HepG2 (cell line): ENCODE data around the gene TIA1. TPM values are rescaled to one million over a fixed set of nuclear protein-coding genes. Genes with fewer than 3 reads are reported as not detected.

Source experiments
- ATF1 ChIP-seq: IDR thresholded peaks from 2 replicates; pipeline ENCODE4 v1.6.1; 2016; ENCODE audit warnings: mild to moderate bottlenecking, control low read depth
- CHD4 ChIP-seq: fragments of 200-600 bp; sonication (generic); IDR thresholded peaks from 2 replicates; pipeline ENCODE4 v1.7.0; 2017; ENCODE audit warnings: mild to moderate bottlenecking, low read length, borderline replicate concordance
- CREB1 ChIP-seq, 2 experiments: fragments of 450-650 bp in 1 of 2; IDR thresholded peaks; 2 replicates each; pipeline ENCODE4 v1.6.1; 2016 to 2017; ENCODE audit warnings: control low read depth in 1 of 2, mild to moderate bottlenecking in 1 of 2, missing compliant biosample characterization in 1 of 2, missing genetic modification characterization in 1 of 2
- DRAP1 ChIP-seq: IDR thresholded peaks from 2 replicates; pipeline ENCODE4 v1.6.1; 2016; ENCODE audit warnings: missing genetic modification reagents, missing compliant biosample characterization
- GATAD2A ChIP-seq: IDR thresholded peaks from 2 replicates; pipeline ENCODE4 v1.6.1; 2016
- MTF2 ChIP-seq: sonication (generic); formaldehyde crosslinking; IDR thresholded peaks from 2 replicates; pipeline ENCODE4 v1.5.0; 2020; ENCODE audit warnings: missing genetic modification reagents, borderline replicate concordance
- MXD4 ChIP-seq: IDR thresholded peaks from 2 replicates; pipeline ENCODE4 v1.6.1; 2016; ENCODE audit warnings: mild to moderate bottlenecking, missing biosample characterization, missing genetic modification reagents
- POGZ ChIP-seq: sonication (generic); formaldehyde crosslinking; IDR thresholded peaks from 2 replicates; pipeline ENCODE4 v1.4.0; 2020; ENCODE audit warnings: mild to moderate bottlenecking, missing genetic modification reagents
- PRDM10 ChIP-seq: sonication (generic); formaldehyde crosslinking; IDR thresholded peaks from 2 replicates; pipeline ENCODE4 v1.4.0; 2020; ENCODE audit warnings: low read depth, missing genetic modification reagents
- TCF7 ChIP-seq: sonication (generic); IDR thresholded peaks from 2 replicates; pipeline ENCODE4 v1.6.1; 2016; ENCODE audit warnings: antibody characterized with exemption, low read depth
- ZBTB44 ChIP-seq: sonication (generic); formaldehyde crosslinking; IDR thresholded peaks from 2 replicates; pipeline ENCODE4 v1.4.0; 2020; ENCODE audit warnings: missing genetic modification reagents
- ZNF101 ChIP-seq: sonication (generic); formaldehyde crosslinking; IDR thresholded peaks from 2 replicates; pipeline ENCODE4 v1.4.0; 2020; ENCODE audit warnings: mild to moderate bottlenecking, low read depth, missing genetic modification reagents, borderline replicate concordance
- ZNF607 ChIP-seq: sonication (generic); formaldehyde crosslinking; IDR thresholded peaks from 2 replicates; pipeline ENCODE4 v1.5.1; 2020; ENCODE audit warnings: missing genetic modification reagents, mild to moderate bottlenecking, borderline replicate concordance
- polyA plus RNA-seq, 8 experiments: library from polyadenylated mRNA; depleted of rRNA in 3 of 8; stranded (reverse) in 7 of 8; unstranded in 1 of 8; fragments of >200 nt; fragmentation: Illumina TruSeq in 4 of 8; extraction: Trizol in 4 of 8; gene quantifications; 2 replicates each; pipeline versions ENCODE4 v1.2.1 to v1.2.3, GENCODE V29; 2011 to 2016; ENCODE audit warnings: low read depth in 4 of 8, missing spikeins in 1 of 8, mixed read lengths in 1 of 8; ENCODE audit not compliant: insufficient read depth in 1 of 8
- total RNA-seq, 5 experiments: library from RNA; depleted of rRNA; stranded (reverse); fragments of >200 nt; fragmentation: Illumina TruSeq; extraction: Trizol; gene quantifications; 2 replicates each; pipeline ENCODE4 v1.2.3, GENCODE V29; 2016; ENCODE audit warnings: low read depth in 1 of 5
- TF ChIP-seq, protein P1 (sequence below): sonication (generic); formaldehyde crosslinking; IDR thresholded peaks from 2 replicates; pipeline ENCODE4 v1.4.0; 2020; ENCODE audit warnings: missing genetic modification reagents
- TF ChIP-seq, protein P2 (sequence below): sonication (generic); formaldehyde crosslinking; IDR thresholded peaks from 2 replicates; pipeline ENCODE4 v1.4.0; 2020; ENCODE audit warnings: mild to moderate bottlenecking, missing genetic modification reagents
- TF ChIP-seq, protein P3 (sequence below): sonication (generic); IDR thresholded peaks from 2 replicates; pipeline ENCODE4 v1.6.1; 2016; ENCODE audit warnings: low read depth, borderline replicate concordance
- TF ChIP-seq, protein P4 (sequence below): conservative IDR thresholded peaks from 2 replicates; pipeline ENCODE4 v1.6.1; 2018; ENCODE audit warnings: missing genetic modification reagents
- TF ChIP-seq, protein P5 (sequence below): sonication (generic); formaldehyde crosslinking; conservative IDR thresholded peaks from 2 replicates; pipeline ENCODE4 v1.8.1; 2023; ENCODE audit warnings: missing genetic modification reagents
- TF ChIP-seq, protein P6 (sequence below): sonication (generic); formaldehyde crosslinking; IDR thresholded peaks from 2 replicates; pipeline ENCODE4 v1.4.0; 2020; ENCODE audit warnings: mild to moderate bottlenecking, missing genetic modification reagents

Gene TIA1
- total and polyA plus RNA-seq, 2 of the 13 experiments (the other 11 are each of a cell fraction or from before 2014, with no cell fraction given) = 209 to 319 TPM

- TF ChIP-seq CHD4 (0 out of 2 replicates have a peak, but pooled peaks have one; percentile 48), ZNF607 (CRISPR knock-in tag) (no peak), MXD4 (CRISPR knock-in tag) (0 out of 2 replicates have a peak, but pooled peaks have one; percentile 25), GATAD2A (CRISPR knock-in tag) (peak; percentile 95), ATF1 (peak; percentile 48; the same call in 1 of the 2 replicates), POGZ (peak; percentile 51; the same call in 1 of the 2 replicates), ZBTB44 (no peak), PRDM10 (CRISPR knock-in tag) (0 out of 2 replicates have a peak, but pooled peaks have one; percentile 25), DRAP1 (0 out of 2 replicates have a peak, but pooled peaks have one; percentile 26), ZNF101 (CRISPR knock-in tag) (no peak), MTF2 (CRISPR knock-in tag) (no peak), CREB1 (IDR thresholded peaks at IDR 0.05) (no peak), CREB1 (CRISPR knock-in tag; IDR thresholded peaks at IDR 0.05) (peak; percentile 67), TCF7 (no peak)
- TF ChIP-seq, protein P1, sequence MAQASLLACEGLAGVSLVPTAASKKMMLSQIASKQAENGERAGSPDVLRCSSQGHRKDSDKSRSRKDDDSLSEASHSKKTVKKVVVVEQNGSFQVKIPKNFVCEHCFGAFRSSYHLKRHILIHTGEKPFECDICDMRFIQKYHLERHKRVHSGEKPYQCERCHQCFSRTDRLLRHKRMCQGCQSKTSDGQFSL (CRISPR knock-in tag) = no peak
- TF ChIP-seq, protein P2, sequence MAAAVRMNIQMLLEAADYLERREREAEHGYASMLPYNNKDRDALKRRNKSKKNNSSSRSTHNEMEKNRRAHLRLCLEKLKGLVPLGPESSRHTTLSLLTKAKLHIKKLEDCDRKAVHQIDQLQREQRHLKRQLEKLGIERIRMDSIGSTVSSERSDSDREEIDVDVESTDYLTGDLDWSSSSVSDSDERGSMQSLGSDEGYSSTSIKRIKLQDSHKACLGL (CRISPR knock-in tag) = no peak
- TF ChIP-seq, protein P3, sequence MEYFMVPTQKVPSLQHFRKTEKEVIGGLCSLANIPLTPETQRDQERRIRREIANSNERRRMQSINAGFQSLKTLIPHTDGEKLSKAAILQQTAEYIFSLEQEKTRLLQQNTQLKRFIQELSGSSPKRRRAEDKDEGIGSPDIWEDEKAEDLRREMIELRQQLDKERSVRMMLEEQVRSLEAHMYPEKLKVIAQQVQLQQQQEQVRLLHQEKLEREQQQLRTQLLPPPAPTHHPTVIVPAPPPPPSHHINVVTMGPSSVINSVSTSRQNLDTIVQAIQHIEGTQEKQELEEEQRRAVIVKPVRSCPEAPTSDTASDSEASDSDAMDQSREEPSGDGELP = peak; percentile 20; the same call in 1 of the 2 replicates
- TF ChIP-seq, protein P4, sequence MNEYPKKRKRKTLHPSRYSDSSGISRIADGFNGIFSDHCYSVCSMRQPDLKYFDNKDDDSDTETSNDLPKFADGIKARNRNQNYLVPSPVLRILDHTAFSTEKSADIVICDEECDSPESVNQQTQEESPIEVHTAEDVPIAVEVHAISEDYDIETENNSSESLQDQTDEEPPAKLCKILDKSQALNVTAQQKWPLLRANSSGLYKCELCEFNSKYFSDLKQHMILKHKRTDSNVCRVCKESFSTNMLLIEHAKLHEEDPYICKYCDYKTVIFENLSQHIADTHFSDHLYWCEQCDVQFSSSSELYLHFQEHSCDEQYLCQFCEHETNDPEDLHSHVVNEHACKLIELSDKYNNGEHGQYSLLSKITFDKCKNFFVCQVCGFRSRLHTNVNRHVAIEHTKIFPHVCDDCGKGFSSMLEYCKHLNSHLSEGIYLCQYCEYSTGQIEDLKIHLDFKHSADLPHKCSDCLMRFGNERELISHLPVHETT = 0 out of 2 replicates have a peak, but pooled peaks have one; percentile 29
- TF ChIP-seq, protein P5, sequence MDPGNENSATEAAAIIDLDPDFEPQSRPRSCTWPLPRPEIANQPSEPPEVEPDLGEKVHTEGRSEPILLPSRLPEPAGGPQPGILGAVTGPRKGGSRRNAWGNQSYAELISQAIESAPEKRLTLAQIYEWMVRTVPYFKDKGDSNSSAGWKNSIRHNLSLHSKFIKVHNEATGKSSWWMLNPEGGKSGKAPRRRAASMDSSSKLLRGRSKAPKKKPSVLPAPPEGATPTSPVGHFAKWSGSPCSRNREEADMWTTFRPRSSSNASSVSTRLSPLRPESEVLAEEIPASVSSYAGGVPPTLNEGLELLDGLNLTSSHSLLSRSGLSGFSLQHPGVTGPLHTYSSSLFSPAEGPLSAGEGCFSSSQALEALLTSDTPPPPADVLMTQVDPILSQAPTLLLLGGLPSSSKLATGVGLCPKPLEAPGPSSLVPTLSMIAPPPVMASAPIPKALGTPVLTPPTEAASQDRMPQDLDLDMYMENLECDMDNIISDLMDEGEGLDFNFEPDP (CRISPR knock-in tag) = 0 out of 2 replicates have a peak, but pooled peaks have one; percentile 46
- TF ChIP-seq, protein P6, sequence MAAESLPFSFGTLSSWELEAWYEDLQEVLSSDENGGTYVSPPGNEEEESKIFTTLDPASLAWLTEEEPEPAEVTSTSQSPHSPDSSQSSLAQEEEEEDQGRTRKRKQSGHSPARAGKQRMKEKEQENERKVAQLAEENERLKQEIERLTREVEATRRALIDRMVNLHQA (CRISPR knock-in tag) = no peak
Measured at GRCh38 chr2:70188460-70188859, 60.0 kb downstream of the TIA1 start (continued).
